H7 (cell line): ENCODE data around the gene GSAP. TPM values are rescaled to one million over a fixed set of nuclear protein-coding genes. Genes with fewer than 3 reads are reported as not detected.

Source experiments
- DNase-seq: peaks from one replicate; pipeline ENCODE4 v3.0.0; 2012
- H3K27me3 ChIP-seq: 2 replicates; pipeline ENCODE4 v1.6.0; 2011; ENCODE audit warnings: mild to moderate bottlenecking, low read length; ENCODE audit not compliant: control insufficient read depth, insufficient read depth
- H3K36me3 ChIP-seq: replicated peaks from 2 replicates; pipeline ENCODE4 v1.5.1; 2011; ENCODE audit warnings: low read length; ENCODE audit not compliant: control insufficient read depth, insufficient read depth
- H3K4me3 ChIP-seq: 2 replicates; pipeline ENCODE4 v1.5.1; 2011; ENCODE audit warnings: low read depth, mild to moderate bottlenecking, control low read depth, low read length, moderate library complexity; ENCODE audit not compliant: insufficient read depth
- total RNA-seq: library from RNA; depleted of rRNA; stranded (reverse); fragments of >200 nt; shearing (Covaris generic); gene quantifications from 2 replicates; pipeline ENCODE4 v1.2.3, GENCODE V29; 2014

The GSAP gene
- total RNA-seq, 1 experiment from 2014 or later = 3.7 TPM

- no peaks in the 10 kb centered on the region for H3K36me3 ChIP-seq
- no peaks in the 10 kb centered on the region for H3K27me3 ChIP-seq
- H3K4me3 ChIP-seq = no peak overlapping the region
- DNase-seq = no peak
Measured at GRCh38 chr7:77327932-77328628, 88.1 kb downstream of the GSAP start.

- Histone ChIP-seq H3K27me3 (no peaks in the 10 kb centered on the region), H3K4me3 (no peak overlapping the region), H3K36me3 (no peaks in the 10 kb centered on the region)
- no peak for DNase-seq
Measured at GRCh38 chr7:77327067-77327931, 88.8 kb downstream of the GSAP start.

- DNase-seq = no peak
- Histone ChIP-seq H3K4me3 (no peak overlapping the region), H3K36me3 (no peaks in the 10 kb centered on the region), H3K27me3 (no peaks in the 10 kb centered on the region)
Measured at GRCh38 chr7:77326131-77326530, 90.0 kb downstream of the GSAP start.

GRCh38 chr7:77321300-77321699 lies 94.8 kb downstream of the GSAP start:
- no peak overlapping the region for H3K4me3 ChIP-seq
- no peaks in the 10 kb centered on the region for H3K36me3 ChIP-seq
- no peaks in the 10 kb centered on the region for H3K27me3 ChIP-seq
- no peak for DNase-seq

GRCh38 chr7:77320714-77321113 lies 95.4 kb downstream of the GSAP start:
- Histone ChIP-seq H3K4me3 (no peak overlapping the region), H3K36me3 (no peaks in the 10 kb centered on the region), H3K27me3 (no peaks in the 10 kb centered on the region)
- DNase-seq = no peak

GRCh38 chr7:77320137-77320536 lies 96.0 kb downstream of the GSAP start:
- no peaks in the 10 kb centered on the region for H3K36me3 ChIP-seq
- no peak for DNase-seq
- no peak overlapping the region for H3K4me3 ChIP-seq
- H3K27me3 ChIP-seq = no peaks in the 10 kb centered on the region

GRCh38 chr7:77318019-77318418 lies 98.1 kb downstream of the GSAP start:
- DNase-seq = no peak
- H3K4me3 ChIP-seq = no peak overlapping the region
- no peaks in the 10 kb centered on the region for H3K27me3 ChIP-seq
- no peaks in the 10 kb centered on the region for H3K36me3 ChIP-seq

- DNase-seq = no peak
- no peaks in the 10 kb centered on the region for H3K36me3 ChIP-seq
Measured at GRCh38 chr7:77316219-77316978, 99.8 kb downstream of the GSAP start.

GRCh38 chr7:77315182-77315591 lies 101.0 kb downstream of the GSAP start:
- H3K36me3 ChIP-seq = no peaks in the 10 kb centered on the region
- no peak overlapping the region for H3K4me3 ChIP-seq
- no peak for DNase-seq
- H3K27me3 ChIP-seq = no peaks in the 10 kb centered on the region

More at GRCh38 chr7:77316219-77316978, 99.8 kb downstream of the GSAP start:
- no peaks in the 10 kb centered on the region for H3K27me3 ChIP-seq
- no peak overlapping the region for H3K4me3 ChIP-seq

GRCh38 chr7:77313876-77314480 lies 102.2 kb downstream of the GSAP start:
- DNase-seq = no peak
- Histone ChIP-seq H3K36me3 (no peaks in the 10 kb centered on the region), H3K27me3 (no peaks in the 10 kb centered on the region), H3K4me3 (no peak overlapping the region)

GRCh38 chr7:77313085-77313484 lies 103.1 kb downstream of the GSAP start:
- Histone ChIP-seq H3K36me3 (no peaks in the 10 kb centered on the region), H3K4me3 (no peak overlapping the region), H3K27me3 (no peaks in the 10 kb centered on the region)
- DNase-seq = no peak

GRCh38 chr7:77310982-77311381 lies 105.2 kb downstream of the GSAP start:
- Histone ChIP-seq H3K4me3 (no peak overlapping the region), H3K36me3 (no peaks in the 10 kb centered on the region), H3K27me3 (no peaks in the 10 kb centered on the region)
- DNase-seq = no peak

- DNase-seq = no peak
- no peaks in the 10 kb centered on the region for H3K36me3 ChIP-seq
- no peaks in the 10 kb centered on the region for H3K27me3 ChIP-seq
- H3K4me3 ChIP-seq = no peak overlapping the region
Measured at GRCh38 chr7:77309714-77310220, 106.4 kb downstream of the GSAP start.

GRCh38 chr7:77308792-77309191 lies 107.4 kb downstream of the GSAP start:
- H3K27me3 ChIP-seq = no peaks in the 10 kb centered on the region

More at GRCh38 chr7:77308792-77309191, 107.4 kb downstream of the GSAP start:
- Histone ChIP-seq H3K4me3 (no peak overlapping the region), H3K36me3 (no peaks in the 10 kb centered on the region)
- DNase-seq = no peak
